H1 (cell line): ENCODE measurements around the gene TMX3. TPM values are rescaled to one million over a fixed set of nuclear protein-coding genes. Genes with fewer than 3 reads are reported as not detected.

Source experiments
- BACH1 ChIP-seq: IDR thresholded peaks from 2 replicates; pipeline ENCODE4 v1.6.1; 2012; ENCODE audit warnings: low read length, improper control_type of control experiment
- BCL11A ChIP-seq, 2 experiments: IDR thresholded peaks; one replicate each; pipeline ENCODE4 v1.6.1; 2011; ENCODE audit warnings: low read depth in 2 of 2, low read length in 2 of 2, mild to moderate bottlenecking in 2 of 2
- CBX8 ChIP-seq: fragments of 300-800, 300-1000 bp; sonication (generic); IDR thresholded peaks from 2 replicates; pipeline ENCODE4 v1.7.1; 2016; ENCODE audit warnings: low read depth, low read length, borderline replicate concordance
- JUND ChIP-seq: IDR thresholded peaks from 2 replicates; pipeline ENCODE4 v1.6.1; 2011; ENCODE audit warnings: mild to moderate bottlenecking, improper control_type of control experiment, low read length
- SIX5 ChIP-seq: IDR thresholded peaks from 2 replicates; pipeline ENCODE4 v1.6.1; 2011; ENCODE audit warnings: mild to moderate bottlenecking, low read depth, low read length
- TAF1 ChIP-seq: IDR thresholded peaks from 2 replicates; pipeline ENCODE4 v1.6.1; 2011; ENCODE audit warnings: mild to moderate bottlenecking, low read depth, low read length
- polyA plus RNA-seq, 7 experiments: library from polyadenylated mRNA; depleted of rRNA in 3 of 7; stranded (reverse) in 5 of 7; unstranded in 2 of 7; fragments of >200 nt in 5 of 7; fragments of 200-250 nt in 2 of 7; gene quantifications; 1 replicate in 5 of 7; 2 replicates in 1 of 7; 4 replicates in 1 of 7; pipeline versions ENCODE4 v1.2.1 to v1.2.3, GENCODE V29; 2011 to 2013; ENCODE audit warnings: missing spikeins in 2 of 7, mixed read lengths in 2 of 7
- total RNA-seq: library from RNA; stranded (reverse); fragmentation: NEBNext Ultra II Directional; extraction: Animal tissue kit (Norgen Biotek cat#: 25700); gene quantifications from 2 replicates; pipeline ENCODE4 v1.2.1, GENCODE V29; 2021

Gene TMX3
- total and polyA plus RNA-seq, 2 of the 8 experiments (the other 6 are each of a cell fraction or from before 2014, with no cell fraction given), result 12.6 to 29.0 TPM

- TF ChIP-seq BCL11A (IDR thresholded peaks at IDR 0.05; ENCODE audit: low read depth in 2 of 2, low read length in 2 of 2) (no peak), JUND (no peak), TAF1 (no peak), SIX5 (no peak), BACH1 (no peak), CBX8 (no peak)
- TF ChIP-seq, all 59 proteins: peak for 0
Observed at GRCh38 chr18:68763083-68763482, 48.2 kb upstream of the TMX3 start (continued).
